ENCODE data around the gene TIFAB. TPM values are rescaled to one million over a fixed set of nuclear protein-coding genes. Genes with fewer than 3 reads are reported as not detected.

The TIFAB gene
- total RNA-seq, 1 experiment from 2014 or later, result not detected

DNA sequence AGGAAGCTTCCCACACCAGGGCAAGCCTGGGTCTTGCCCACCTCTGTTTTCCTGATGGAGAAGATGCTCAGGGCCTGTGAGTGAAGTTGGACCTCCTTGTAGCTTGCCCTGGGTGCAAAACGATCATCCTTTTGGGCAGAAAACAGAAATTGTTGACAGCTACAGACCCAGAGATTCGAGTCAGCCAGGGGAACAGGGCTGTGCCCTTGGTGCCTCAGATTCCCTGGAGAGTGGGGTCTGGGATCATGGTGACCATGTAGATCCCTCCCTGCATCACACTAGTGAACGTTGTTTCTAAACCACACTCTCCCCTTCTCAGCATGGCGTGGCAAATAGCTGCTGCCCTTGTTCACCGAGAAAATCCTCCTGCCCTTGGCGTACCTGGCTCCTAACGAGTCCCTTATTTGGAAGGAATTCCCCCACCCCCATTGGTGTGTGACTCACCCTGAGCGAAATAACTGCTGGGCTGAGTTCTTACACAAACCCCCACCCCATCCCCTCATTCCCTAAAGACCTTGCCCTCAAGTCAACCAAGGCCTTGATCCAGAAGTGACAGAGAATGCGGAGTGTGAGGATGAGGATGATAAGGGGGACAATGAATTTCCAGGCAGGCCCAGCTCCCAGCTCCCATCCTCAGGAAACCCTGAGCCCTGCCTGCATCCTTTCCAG is 3.9 kb downstream of the TIFAB start:
- intact Hi-C loops (cut with micrococcal nuclease), result no loop called here
- Histone ChIP-seq H3K27ac (ENCODE audit: low read depth, low read length) (no peak overlapping the region), H3K4me2 (ENCODE audit: low read length) (no peak overlapping the region), H3K4me3 (replicated peaks in 1 of 2; ENCODE audit: low read depth in 1 of 2, low read length in 2 of 2) (no peak overlapping the region), H3K9ac (ENCODE audit: low read length) (no peak overlapping the region), H3K9me3 (ENCODE audit: control insufficient read depth in 1 of 2, insufficient read depth in 1 of 2, low read depth in 1 of 2, low read length in 2 of 2) (no peaks in the 10 kb centered on the region), H3K4me1 (ENCODE audit: control insufficient read depth in 1 of 2, insufficient read depth in 2 of 2, low read length in 2 of 2) (no peaks in the 10 kb centered on the region), H3K9me2 (ENCODE audit: insufficient read depth) (no peaks in the 10 kb centered on the region), H4K20me1 (ENCODE audit: insufficient read depth) (no peaks in the 10 kb centered on the region), H2AFZ (ENCODE audit: low read depth, low read length, poor library complexity, severe bottlenecking) (no peak overlapping the region), H3K27me3 (ENCODE audit: insufficient read depth, low read length) (no peaks in the 10 kb centered on the region; the same call in 1 of the 2 replicates), H3K36me3 (ENCODE audit: control insufficient read depth in 1 of 2, insufficient read depth in 2 of 2, low read length in 2 of 2) (no peaks in the 10 kb centered on the region), H3K79me2 (ENCODE audit: insufficient read depth, low read length) (no peaks in the 10 kb centered on the region)
- no TSS peak for BruUV-seq (replicated peaks)
- POLR2A ChIA-PET, result no interaction called here
- CTCF ChIA-PET, result interaction anchor here (1.3 to 2.6 kb wide), 4 partner anchors 9 to 14 kb away, joined by 4 to 9 read pairs (median 6); no protein-coding TSS in a partner anchor
- no peak for ATAC-seq
- DNase-seq (ENCODE audit: low read depth, low spot score), result no peak
- RAD21 ChIA-PET (ENCODE audit: low non-redundant PET in 1 of 2, low total read pairs in 2 of 2, uncharacterized antibody in 2 of 2, unreplicated experiment in 2 of 2), result no interaction called here
- TF ChIP-seq, protein P1, sequence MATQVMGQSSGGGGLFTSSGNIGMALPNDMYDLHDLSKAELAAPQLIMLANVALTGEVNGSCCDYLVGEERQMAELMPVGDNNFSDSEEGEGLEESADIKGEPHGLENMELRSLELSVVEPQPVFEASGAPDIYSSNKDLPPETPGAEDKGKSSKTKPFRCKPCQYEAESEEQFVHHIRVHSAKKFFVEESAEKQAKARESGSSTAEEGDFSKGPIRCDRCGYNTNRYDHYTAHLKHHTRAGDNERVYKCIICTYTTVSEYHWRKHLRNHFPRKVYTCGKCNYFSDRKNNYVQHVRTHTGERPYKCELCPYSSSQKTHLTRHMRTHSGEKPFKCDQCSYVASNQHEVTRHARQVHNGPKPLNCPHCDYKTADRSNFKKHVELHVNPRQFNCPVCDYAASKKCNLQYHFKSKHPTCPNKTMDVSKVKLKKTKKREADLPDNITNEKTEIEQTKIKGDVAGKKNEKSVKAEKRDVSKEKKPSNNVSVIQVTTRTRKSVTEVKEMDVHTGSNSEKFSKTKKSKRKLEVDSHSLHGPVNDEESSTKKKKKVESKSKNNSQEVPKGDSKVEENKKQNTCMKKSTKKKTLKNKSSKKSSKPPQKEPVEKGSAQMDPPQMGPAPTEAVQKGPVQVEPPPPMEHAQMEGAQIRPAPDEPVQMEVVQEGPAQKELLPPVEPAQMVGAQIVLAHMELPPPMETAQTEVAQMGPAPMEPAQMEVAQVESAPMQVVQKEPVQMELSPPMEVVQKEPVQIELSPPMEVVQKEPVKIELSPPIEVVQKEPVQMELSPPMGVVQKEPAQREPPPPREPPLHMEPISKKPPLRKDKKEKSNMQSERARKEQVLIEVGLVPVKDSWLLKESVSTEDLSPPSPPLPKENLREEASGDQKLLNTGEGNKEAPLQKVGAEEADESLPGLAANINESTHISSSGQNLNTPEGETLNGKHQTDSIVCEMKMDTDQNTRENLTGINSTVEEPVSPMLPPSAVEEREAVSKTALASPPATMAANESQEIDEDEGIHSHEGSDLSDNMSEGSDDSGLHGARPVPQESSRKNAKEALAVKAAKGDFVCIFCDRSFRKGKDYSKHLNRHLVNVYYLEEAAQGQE (IDR thresholded peaks at IDR 0.05; ENCODE audit: low read depth), result no peak
- TF ChIP-seq, protein P2, sequence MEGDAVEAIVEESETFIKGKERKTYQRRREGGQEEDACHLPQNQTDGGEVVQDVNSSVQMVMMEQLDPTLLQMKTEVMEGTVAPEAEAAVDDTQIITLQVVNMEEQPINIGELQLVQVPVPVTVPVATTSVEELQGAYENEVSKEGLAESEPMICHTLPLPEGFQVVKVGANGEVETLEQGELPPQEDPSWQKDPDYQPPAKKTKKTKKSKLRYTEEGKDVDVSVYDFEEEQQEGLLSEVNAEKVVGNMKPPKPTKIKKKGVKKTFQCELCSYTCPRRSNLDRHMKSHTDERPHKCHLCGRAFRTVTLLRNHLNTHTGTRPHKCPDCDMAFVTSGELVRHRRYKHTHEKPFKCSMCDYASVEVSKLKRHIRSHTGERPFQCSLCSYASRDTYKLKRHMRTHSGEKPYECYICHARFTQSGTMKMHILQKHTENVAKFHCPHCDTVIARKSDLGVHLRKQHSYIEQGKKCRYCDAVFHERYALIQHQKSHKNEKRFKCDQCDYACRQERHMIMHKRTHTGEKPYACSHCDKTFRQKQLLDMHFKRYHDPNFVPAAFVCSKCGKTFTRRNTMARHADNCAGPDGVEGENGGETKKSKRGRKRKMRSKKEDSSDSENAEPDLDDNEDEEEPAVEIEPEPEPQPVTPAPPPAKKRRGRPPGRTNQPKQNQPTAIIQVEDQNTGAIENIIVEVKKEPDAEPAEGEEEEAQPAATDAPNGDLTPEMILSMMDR (IDR thresholded peaks at IDR 0.05 in 2 of 3, conservative IDR thresholded peaks at IDR 0.05 in 1 of 3; ENCODE audit: borderline replicate concordance in 1 of 3, insufficient read depth in 1 of 3, low read depth in 2 of 3, low read length in 2 of 3), result no peak
- TF ChIP-seq POLR2AphosphoS5 (IDR thresholded peaks at IDR 0.05; ENCODE audit: low read depth, low read length) (no peak), SRF (IDR thresholded peaks at IDR 0.05; ENCODE audit: low read depth) (no peak), CEBPB (IDR thresholded peaks at IDR 0.05; ENCODE audit: low read depth) (no peak), ELF1 (IDR thresholded peaks at IDR 0.05; ENCODE audit: borderline replicate concordance, low read depth) (no peak), EZH2 (IDR thresholded peaks at IDR 0.05) (no peak), TCF7L2 (IDR thresholded peaks at IDR 0.05; ENCODE audit: borderline replicate concordance, extremely low read depth, insufficient read depth, insufficient read length) (no peak), EZH2phosphoT487 (IDR thresholded peaks at IDR 0.05; ENCODE audit: borderline replicate concordance) (no peak), JUND (IDR thresholded peaks at IDR 0.05) (no peak), CBX3 (IDR thresholded peaks at IDR 0.05; ENCODE audit: low read depth) (no peak), SIN3A (IDR thresholded peaks at IDR 0.05; ENCODE audit: low read depth) (no peak), EGR1 (IDR thresholded peaks at IDR 0.05; ENCODE audit: low read depth) (no peak), ZFX (IDR thresholded peaks at IDR 0.05) (no peak), FOSL1 (IDR thresholded peaks at IDR 0.05; ENCODE audit: low read depth) (no peak), POLR2A (IDR thresholded peaks at IDR 0.05; ENCODE audit: borderline replicate concordance, extremely low read depth, insufficient read depth, insufficient read length) (no peak)
- TF ChIP-seq, protein P3, sequence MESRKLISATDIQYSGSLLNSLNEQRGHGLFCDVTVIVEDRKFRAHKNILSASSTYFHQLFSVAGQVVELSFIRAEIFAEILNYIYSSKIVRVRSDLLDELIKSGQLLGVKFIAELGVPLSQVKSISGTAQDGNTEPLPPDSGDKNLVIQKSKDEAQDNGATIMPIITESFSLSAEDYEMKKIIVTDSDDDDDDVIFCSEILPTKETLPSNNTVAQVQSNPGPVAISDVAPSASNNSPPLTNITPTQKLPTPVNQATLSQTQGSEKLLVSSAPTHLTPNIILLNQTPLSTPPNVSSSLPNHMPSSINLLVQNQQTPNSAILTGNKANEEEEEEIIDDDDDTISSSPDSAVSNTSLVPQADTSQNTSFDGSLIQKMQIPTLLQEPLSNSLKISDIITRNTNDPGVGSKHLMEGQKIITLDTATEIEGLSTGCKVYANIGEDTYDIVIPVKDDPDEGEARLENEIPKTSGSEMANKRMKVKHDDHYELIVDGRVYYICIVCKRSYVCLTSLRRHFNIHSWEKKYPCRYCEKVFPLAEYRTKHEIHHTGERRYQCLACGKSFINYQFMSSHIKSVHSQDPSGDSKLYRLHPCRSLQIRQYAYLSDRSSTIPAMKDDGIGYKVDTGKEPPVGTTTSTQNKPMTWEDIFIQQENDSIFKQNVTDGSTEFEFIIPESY (IDR thresholded peaks at IDR 0.05; ENCODE audit: extremely low read depth, insufficient replicate concordance, low read length), result no peak

Data from HCT116 (cell line).